Urinary bladder (tissue), 4 donors: Measurements from ENCODE around the gene ABCA12. TPM values are rescaled to one million over a fixed set of nuclear protein-coding genes. Genes with fewer than 3 reads are reported as not detected.

ENCODE experiments used
- DNase-seq: peaks from one replicate; pipeline ENCODE4 v3.0.0-alpha.2; 2015; ENCODE audit errors: extremely low spot score
- H3K27ac ChIP-seq: one replicate; pipeline ENCODE4 v1.5.1; 2013; ENCODE audit warnings: low read depth, mild to moderate bottlenecking, moderate library complexity
- H3K36me3 ChIP-seq: one replicate; pipeline ENCODE4 v1.6.1; 2013; ENCODE audit warnings: mild to moderate bottlenecking, moderate library complexity; ENCODE audit not compliant: insufficient read depth
- H3K4me1 ChIP-seq: one replicate; pipeline ENCODE4 v1.6.1; 2013; ENCODE audit warnings: mild to moderate bottlenecking, moderate library complexity; ENCODE audit not compliant: insufficient read depth
- H3K4me3 ChIP-seq: one replicate; pipeline ENCODE4 v1.5.1; 2013; ENCODE audit warnings: low read depth, low read length
- WGBS: extraction: QIAGEN DNeasy Blood & Tissue Kit; methylation state at CpG from one replicate; pipeline ENCODE4 v1.1.7; 2013; 5-methylcytosine and 5-hydroxymethylcytosine counted together
- polyA plus RNA-seq: library from polyadenylated mRNA; stranded (reverse); fragments of 200-250 nt; gene quantifications from one replicate; pipeline ENCODE4 v1.2.3, GENCODE V29; 2013
- total RNA-seq: library from RNA; depleted of rRNA; stranded (reverse); fragments of >200 nt; gene quantifications from one replicate; pipeline ENCODE4 v1.2.3, GENCODE V29; 2014
- donor health status: healthy with polysubstance abuse.
- donor health status: healthy.

Gene ABCA12
- total and polyA plus RNA-seq, 2 donors, result 0.01 to 0.58 TPM

DNA sequence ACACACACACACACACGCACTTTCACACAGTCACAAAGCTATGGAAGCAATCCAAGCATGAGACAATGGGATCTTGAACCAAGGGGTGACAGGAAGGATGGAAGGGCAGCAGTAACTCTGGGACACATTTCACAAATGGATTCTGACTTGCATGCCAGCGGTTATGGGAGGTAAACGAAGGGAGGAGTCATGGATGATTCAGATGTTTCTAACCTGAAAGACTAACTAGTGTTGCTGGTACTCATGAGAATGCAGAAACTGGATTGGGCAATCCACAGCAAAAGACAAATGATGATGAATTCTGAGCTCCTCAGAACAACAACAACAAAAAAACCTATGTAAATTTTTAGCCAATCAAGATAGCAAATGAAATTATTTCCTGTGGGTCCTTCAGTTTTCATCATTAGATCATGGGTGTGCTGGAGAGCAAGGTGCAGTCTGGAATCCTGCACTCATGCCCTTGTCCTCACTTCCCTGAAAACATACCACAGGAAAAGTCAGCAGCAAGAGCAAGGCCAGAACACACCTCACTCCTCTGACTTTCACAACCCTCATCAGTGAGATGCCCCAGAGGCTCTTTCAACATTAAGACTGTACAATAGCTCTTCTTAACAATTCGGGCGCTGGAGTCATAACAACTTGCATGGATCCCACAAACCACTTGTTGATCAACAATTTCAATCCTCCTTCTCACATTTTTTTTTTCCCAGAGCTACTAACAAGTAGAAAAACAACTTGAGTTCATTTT, 32.6 kb downstream of the ABCA12 start:
- 82% methylated on average over 5 of the region's 5 CpGs for WGBS
- Histone ChIP-seq H3K27ac (no peak overlapping the region), H3K36me3 (no peaks in the 10 kb centered on the region), H3K4me1 (no peaks in the 10 kb centered on the region), H3K4me3 (no peak overlapping the region)
- DNase-seq, result no peak

- H3K27ac ChIP-seq, result no peak overlapping the region
- WGBS, result 74% methylated on average over 4 of the region's 4 CpGs
- H3K36me3 ChIP-seq, result no peaks in the 10 kb centered on the region
- no peaks in the 10 kb centered on the region for H3K4me1 ChIP-seq
- no peak for DNase-seq
- no peak overlapping the region for H3K4me3 ChIP-seq
Observed at GRCh38 chr2:215104226-215104625, 34.2 kb downstream of the ABCA12 start.

- no peaks in the 10 kb centered on the region for H3K36me3 ChIP-seq
- H3K4me1 ChIP-seq, result no peaks in the 10 kb centered on the region
- DNase-seq, result no peak
- no peak overlapping the region for H3K4me3 ChIP-seq
- H3K27ac ChIP-seq, result no peak overlapping the region
- WGBS, result 89% methylated on average over 6 of the region's 6 CpGs
Observed at GRCh38 chr2:215098875-215099274, 39.6 kb downstream of the ABCA12 start.

DNA sequence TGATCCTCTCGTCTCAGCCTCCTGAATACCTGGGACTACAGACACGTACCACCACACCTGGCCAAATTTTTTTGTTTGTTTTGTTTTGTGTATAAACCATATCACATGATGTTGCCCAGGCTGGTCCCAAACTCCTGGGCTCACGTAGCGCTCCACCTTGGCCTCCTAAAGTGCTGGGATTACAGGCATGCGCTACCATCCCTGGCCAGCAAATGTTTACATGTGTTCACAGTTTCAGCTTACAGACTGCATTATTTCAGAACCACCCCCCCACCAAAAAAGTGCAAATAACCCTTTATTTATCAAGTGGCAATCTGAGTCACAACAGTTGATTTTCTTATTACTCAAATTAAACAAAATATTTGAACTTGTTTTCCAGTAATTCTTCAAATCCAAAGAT, 54.3 kb downstream of the ABCA12 start:
- WGBS, result 81% methylated on average over 5 of the region's 5 CpGs
- Histone ChIP-seq H3K4me1 (no peaks in the 10 kb centered on the region), H3K36me3 (no peaks in the 10 kb centered on the region), H3K4me3 (no peak overlapping the region), H3K27ac (no peak overlapping the region)
- no peak for DNase-seq

GRCh38 chr2:215083146-215083545, 55.3 kb downstream of the ABCA12 start:
- no peak for DNase-seq
- Histone ChIP-seq H3K36me3 (no peaks in the 10 kb centered on the region), H3K27ac (no peak overlapping the region), H3K4me3 (no peak overlapping the region), H3K4me1 (no peaks in the 10 kb centered on the region)
- WGBS, result 81% methylated on average over 4 of the region's 4 CpGs

- no peaks in the 10 kb centered on the region for H3K4me1 ChIP-seq
- H3K4me3 ChIP-seq, result no peak overlapping the region
- H3K36me3 ChIP-seq, result no peaks in the 10 kb centered on the region
- H3K27ac ChIP-seq, result no peak overlapping the region
- no peak for DNase-seq
Observed at GRCh38 chr2:215082446-215082845, 56.0 kb downstream of the ABCA12 start.

DNA sequence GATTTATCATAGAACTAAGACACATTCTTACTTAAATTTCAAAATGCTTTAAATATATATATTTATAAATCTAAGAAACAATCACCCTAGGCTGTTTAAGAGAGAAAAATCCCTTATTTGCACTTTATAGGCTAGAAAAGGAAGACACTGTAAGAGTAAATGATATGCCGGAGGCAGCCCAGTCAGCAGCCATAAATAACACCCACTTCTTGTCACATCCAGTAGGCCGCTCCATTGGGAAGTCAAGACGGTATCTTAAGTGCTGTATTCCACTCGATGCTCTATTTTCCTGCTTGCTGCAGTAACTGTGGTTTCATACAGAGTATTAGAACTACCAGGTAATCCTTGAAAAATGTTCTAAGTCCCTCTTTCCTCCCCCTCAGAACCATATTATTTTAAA, 57.9 kb downstream of the ABCA12 start:
- no peak for DNase-seq
- H3K36me3 ChIP-seq, result no peaks in the 10 kb centered on the region
- WGBS, result 65% methylated on average over 4 of the region's 4 CpGs

DNA sequence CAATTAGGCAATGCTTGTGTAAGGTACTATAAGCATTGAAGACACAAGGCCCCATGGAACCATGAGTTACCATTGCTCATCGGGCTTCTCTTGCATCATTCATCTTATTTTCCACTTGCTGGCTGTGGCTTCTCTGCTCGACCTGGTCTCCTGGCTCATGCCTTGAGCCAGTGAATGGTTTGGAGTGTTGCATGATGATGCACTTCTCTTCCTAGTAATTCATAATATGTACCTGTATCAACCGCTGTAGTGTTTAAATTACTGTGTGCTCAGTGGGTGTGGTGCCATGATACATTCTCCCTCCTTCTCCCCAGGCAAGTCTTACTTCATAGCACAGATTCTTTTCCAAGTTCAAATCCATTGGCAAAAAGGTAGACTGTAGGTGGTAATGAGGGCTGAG, 66.8 kb downstream of the ABCA12 start:
- no peak overlapping the region for H3K4me3 ChIP-seq
- DNase-seq, result no peak
- H3K27ac ChIP-seq, result no peak overlapping the region
- WGBS, result 77% methylated on average over 3 of the region's 3 CpGs
- no peaks in the 10 kb centered on the region for H3K4me1 ChIP-seq
- no peaks in the 10 kb centered on the region for H3K36me3 ChIP-seq

More for the DNA sequence above, 57.9 kb downstream of the ABCA12 start:
- no peak overlapping the region for H3K4me3 ChIP-seq
- no peak overlapping the region for H3K27ac ChIP-seq
- H3K4me1 ChIP-seq, result no peaks in the 10 kb centered on the region

GRCh38 chr2:215068399-215068798, 70.0 kb downstream of the ABCA12 start:
- Histone ChIP-seq H3K4me1 (no peaks in the 10 kb centered on the region), H3K27ac (no peak overlapping the region), H3K4me3 (no peak overlapping the region), H3K36me3 (no peaks in the 10 kb centered on the region)
- 74% methylated on average over 2 of the region's 2 CpGs for WGBS
- DNase-seq, result no peak

DNA sequence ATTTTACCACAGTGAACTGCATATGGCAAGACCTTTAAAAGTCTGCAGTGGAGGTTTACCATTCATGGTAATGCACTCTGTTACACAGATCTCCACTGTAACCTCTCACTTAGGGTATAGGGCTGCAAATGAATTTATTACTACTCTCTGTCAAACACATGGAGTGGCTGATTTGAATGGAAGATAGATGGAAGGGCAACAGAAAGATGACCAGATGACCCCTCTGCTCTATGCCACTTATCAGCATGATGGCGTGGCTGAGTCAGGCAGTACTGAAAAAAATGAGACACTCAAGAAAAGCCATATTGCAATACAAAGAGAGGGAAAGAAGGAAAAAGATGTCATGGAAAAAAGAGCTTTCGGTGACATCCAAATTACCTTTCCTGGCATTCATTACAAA, 72.3 kb downstream of the ABCA12 start:
- no peaks in the 10 kb centered on the region for H3K4me1 ChIP-seq
- no peaks in the 10 kb centered on the region for H3K36me3 ChIP-seq
- DNase-seq, result no peak
- H3K4me3 ChIP-seq, result no peak overlapping the region
- 76% methylated on average over 2 of the region's 2 CpGs for WGBS
- H3K27ac ChIP-seq, result no peak overlapping the region

GRCh38 chr2:215063526-215063925, 74.9 kb downstream of the ABCA12 start:
- no peak overlapping the region for H3K4me3 ChIP-seq
- WGBS, result 67% methylated on average over 2 of the region's 2 CpGs
- no peaks in the 10 kb centered on the region for H3K36me3 ChIP-seq
- no peaks in the 10 kb centered on the region for H3K4me1 ChIP-seq
- no peak overlapping the region for H3K27ac ChIP-seq
- no peak for DNase-seq

DNA sequence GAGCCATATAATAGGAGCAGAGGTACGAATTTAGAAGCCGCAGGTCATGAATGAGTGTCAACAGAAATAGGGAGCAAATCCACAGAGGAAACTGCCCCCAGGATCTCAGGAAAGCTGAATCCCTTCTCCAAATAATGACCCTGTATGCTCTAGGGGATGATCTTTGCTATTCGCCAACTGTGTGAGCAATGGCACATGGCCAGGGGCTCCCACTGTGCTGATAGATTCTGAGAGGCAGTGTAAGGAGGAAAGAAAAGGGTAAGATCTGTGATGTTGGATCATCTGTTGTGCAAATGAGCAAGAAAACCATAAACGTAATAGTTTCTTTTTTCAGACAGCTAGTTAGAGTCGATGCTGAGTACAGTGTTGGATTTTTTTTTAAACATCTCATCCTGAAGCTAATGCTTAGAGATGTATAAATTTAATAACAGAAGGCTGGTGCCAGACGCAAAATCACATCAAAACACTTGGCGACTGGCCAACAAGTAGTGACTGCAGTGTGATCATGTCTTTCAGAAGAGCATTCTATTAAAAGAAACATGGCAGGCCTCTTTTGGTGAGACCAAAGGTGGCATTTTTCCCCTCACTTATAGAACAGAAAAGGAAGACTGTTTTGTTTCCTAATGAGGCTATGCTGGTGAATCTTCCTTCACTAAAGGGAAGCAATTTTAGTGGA, 77.4 kb downstream of the ABCA12 start:
- 54% methylated on average over 7 of the region's 7 CpGs for WGBS
- DNase-seq, result no peak
- H3K4me1 ChIP-seq, result no peaks in the 10 kb centered on the region
- no peak overlapping the region for H3K4me3 ChIP-seq
- no peaks in the 10 kb centered on the region for H3K36me3 ChIP-seq
- H3K27ac ChIP-seq, result no peak overlapping the region

GRCh38 chr2:215059724-215060123, 78.7 kb downstream of the ABCA12 start:
- no peak for DNase-seq
- H3K4me1 ChIP-seq, result no peaks in the 10 kb centered on the region
- H3K27ac ChIP-seq, result no peak overlapping the region
- no peaks in the 10 kb centered on the region for H3K36me3 ChIP-seq
- WGBS, result 21% methylated on average over 2 of the region's 2 CpGs
- H3K4me3 ChIP-seq, result no peak overlapping the region

GRCh38 chr2:215055891-215056290, 82.5 kb downstream of the ABCA12 start:
- H3K4me3 ChIP-seq, result no peak overlapping the region
- no peaks in the 10 kb centered on the region for H3K36me3 ChIP-seq
- 81% methylated on average over 2 of the region's 2 CpGs for WGBS
- no peaks in the 10 kb centered on the region for H3K4me1 ChIP-seq
- no peak overlapping the region for H3K27ac ChIP-seq
- DNase-seq, result no peak
